HG03432 (cell line): ENCODE measurements around the gene FARS2.

Experiments
- ATAC-seq: cut with Tn5 transposase; IDR thresholded peaks from one replicate; pipeline ENCODE4 v1.9.1; 2021; ENCODE audit warnings: mild to moderate bottlenecking, moderate library complexity; ENCODE audit not compliant: unreplicated experiment

Gene FARS2

GRCh38 chr6:5260661-5261544 is at the start of gene FARS2, which contains the start of gene LYRM4:
FARS2 (plus strand) TSS chr6:5261513.
LYRM4 (minus strand) TSS chr6:5260950; CDS start chr6:5260733, 217 bp downstream.
- ATAC-seq, result peak; percentile 83

DNA sequence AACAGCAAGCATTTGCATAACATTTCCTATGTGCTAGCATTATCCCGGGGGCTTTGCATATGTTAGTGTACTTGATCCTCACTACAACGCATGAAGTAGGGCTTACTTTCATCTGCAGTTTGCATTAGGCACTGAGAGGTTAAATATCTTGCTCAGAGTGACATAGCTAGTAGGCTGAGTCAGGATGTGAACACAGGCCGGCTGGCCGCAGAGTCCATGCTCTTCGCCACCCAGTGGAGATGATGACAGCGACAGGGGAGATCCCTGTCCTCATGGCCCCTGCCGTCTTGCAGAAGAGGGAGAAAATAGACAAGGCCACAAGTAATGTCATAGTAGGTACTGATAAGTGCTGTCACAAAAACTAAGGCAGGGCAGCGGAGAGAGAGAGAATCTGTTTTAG is 47.5 kb upstream of the FARS2 start:
- ATAC-seq, result no peak

DNA sequence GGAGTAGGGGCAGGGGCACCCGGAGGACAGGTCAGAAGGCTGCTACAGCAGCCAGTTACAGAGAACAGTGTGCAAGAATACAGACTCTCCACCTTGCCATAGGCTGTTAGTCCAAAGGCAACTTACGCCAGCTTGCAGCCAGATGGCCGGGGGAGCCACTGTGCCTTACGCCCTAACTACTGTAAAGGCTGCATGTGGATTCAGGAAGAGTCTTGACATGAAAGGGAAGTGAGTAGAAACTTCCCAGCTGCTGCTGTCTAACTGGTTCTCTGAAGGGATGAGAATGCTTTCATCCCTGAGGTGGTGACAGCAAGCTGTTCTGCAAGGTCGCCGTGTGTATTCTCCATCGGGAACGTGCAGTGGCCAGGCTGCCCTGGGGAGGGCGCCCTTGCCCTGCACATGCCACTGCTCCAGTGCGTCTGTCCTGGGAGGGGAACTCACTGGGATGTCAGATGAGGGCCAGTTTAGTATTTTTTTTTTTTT is 46.7 kb upstream of the FARS2 start:
- no peak for ATAC-seq

- ATAC-seq, result no peak
These were observed 46.2 kb upstream of the FARS2 start for GRCh38 chr6:5215159-5215558.

DNA sequence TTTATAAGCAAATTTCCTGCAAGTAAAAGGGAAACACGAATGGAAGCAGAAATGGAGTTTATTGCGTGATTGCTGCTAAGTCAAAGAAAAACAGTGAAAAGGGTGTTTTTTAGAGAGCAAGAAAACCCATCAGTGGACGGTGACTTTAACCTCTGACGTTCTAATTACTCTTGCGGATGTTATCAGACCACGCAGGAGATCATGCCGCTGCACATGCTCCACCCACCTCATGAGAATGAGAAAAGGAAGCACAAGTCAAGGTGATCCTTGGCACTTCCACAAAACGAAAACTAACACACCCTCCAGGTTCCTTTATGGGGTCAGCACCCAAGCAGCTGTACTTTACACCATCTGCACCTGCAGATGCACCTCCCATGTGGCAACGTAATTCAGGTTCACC is 45.5 kb upstream of the FARS2 start:
- no peak for ATAC-seq

DNA sequence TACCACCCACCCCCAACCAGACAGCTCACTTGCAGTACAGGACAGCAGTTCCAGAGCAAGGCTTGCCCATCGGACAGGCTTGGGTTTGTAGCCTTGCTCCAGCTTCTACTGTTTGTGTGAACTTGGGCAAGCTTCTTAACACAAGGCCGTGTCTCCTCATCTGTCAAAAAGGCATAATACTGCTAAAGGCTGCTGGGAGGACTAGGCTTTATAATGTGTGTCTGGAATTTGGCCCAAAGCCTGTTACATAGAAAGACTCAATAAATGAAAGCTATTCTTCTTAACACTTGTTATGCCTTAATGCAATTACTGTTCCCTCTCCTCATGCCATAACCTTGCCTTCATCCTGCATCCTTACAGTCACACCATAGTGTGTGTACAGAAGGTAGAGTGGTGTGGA is 44.0 kb upstream of the FARS2 start:
- no peak for ATAC-seq

GRCh38 chr6:5219011-5219691 is 42.2 kb upstream of the FARS2 start:
- ATAC-seq, result no peak

DNA sequence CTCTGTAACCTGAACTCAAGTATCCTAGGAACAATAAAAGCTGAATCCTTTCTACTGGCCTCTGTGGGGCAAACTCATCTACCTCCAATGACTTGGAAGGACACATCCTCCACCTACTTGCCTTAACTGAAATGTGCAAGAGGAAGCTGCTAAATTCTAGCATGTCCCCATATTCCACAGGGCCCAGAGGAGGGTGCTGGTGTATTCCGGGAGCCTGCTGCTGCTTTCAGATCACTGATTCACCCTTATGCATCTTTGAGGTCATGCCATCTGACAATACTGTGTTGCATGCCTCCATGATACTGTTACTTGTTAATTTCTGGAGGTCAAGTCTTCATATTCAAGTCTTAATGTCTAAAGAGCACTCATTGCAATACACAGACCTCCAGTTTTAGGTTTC is 40.9 kb upstream of the FARS2 start:
- ATAC-seq, result no peak

- no peak for ATAC-seq
These were observed 38.0 kb upstream of the FARS2 start for GRCh38 chr6:5223309-5223708.

DNA sequence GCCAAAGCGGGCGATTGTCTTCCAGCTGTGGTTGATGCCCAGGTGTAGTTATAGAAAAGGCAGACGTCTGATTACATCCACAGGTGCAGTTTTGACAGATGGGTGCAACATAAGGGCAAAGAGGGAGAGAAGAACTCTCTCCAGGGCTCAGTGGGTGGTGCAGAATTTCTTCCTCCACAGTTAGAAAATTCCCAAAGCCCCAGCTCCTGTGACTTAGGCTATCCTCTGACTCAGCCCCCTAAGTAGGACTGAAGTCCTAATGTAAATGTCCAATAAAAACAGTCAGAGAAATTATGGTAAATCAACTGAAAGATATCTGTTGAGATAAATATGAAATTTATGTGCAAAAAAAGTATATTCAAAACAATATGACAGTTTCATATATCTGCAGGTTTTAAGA is 32.0 kb upstream of the FARS2 start:
- ATAC-seq, result no peak

DNA sequence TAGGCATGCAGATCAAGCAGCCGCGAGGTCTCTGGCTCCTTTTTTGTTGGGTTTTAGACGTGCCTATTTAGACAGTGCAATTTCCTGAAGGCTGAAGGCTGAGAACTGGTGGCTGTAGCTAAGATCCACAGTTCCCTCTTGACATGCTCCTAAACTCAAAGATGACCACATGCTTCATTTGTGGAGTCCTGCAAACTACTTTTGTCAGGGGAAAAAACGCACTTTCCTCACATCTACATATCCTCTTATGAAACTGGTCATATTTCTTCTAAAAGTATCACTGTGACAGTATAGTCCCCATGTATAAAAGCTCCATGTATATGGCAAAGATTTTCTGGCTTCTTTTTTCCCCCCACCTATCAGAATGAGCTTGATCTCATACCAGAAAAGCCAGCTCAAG is 31.2 kb upstream of the FARS2 start:
- no peak for ATAC-seq

GRCh38 chr6:5231289-5231688 is 30.0 kb upstream of the FARS2 start:
- ATAC-seq, result no peak

GRCh38 chr6:5234874-5235273 is 26.4 kb upstream of the FARS2 start:
- ATAC-seq, result no peak

DNA sequence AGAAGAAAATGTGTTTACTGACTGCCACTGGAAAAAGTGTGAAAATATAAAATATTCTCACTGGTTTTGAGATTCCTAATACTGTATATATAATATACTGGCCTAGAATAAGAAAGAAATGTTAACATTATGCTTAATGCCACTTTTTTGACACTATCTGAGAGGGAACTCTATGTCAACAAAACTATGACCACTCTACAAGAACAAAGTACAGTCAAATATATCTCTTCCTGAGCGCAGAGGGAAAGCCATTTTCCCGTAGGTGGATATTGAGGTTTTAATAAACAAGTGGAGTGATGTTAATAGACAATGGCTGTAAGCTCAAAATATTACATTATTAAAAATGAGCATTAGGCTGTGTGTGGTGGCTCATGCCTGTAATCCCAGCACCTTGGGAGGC is 25.5 kb upstream of the FARS2 start:
- no peak for ATAC-seq

- no peak for ATAC-seq
These were observed 23.5 kb upstream of the FARS2 start for GRCh38 chr6:5237805-5238204.

DNA sequence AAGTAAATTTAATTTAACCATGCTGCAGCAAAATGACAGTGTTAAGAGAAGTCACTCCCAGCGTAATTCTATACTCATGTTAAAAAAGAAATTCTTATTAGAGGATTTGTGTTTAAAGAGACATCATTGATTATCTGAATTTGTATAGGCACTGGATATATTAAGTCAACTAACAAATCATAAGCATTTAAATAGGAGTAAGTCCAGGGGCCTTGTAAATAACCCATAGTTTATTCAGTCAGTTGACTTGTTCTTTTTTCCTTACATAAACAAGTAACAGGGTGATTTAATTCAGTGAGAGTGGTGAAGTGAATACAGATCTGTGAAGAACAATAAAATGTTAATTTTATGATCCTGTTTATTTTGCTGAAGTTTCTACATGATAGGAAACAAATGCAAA is 23.0 kb upstream of the FARS2 start:
- no peak for ATAC-seq

DNA sequence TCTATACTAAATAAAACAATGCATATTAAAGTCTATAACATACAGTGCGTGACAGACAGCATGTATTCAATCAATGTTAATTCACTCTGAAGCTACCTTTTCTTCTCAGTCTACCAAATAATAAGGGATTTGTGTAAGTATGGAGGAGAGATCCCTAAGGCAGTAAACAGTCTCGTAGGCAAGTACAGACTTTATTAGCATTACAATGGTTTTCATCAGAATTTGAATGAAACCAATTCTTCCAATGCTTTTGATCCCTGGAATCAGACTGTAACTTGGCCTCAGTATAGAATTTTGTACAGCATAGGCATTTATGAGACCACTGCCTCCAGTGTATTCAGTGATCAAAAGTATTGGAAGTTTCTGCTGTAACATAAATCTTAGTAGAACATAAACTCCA is 20.1 kb upstream of the FARS2 start:
- no peak for ATAC-seq

- ATAC-seq, result no peak
These were observed 18.2 kb upstream of the FARS2 start for GRCh38 chr6:5243069-5243468.

- no peak for ATAC-seq
These were observed 14.9 kb upstream of the FARS2 start for GRCh38 chr6:5246141-5247097.

GRCh38 chr6:5247201-5247600 is 14.1 kb upstream of the FARS2 start:
- ATAC-seq, result no peak
